ENCODE measurements around the gene PCIF1. TPM values are rescaled to one million over a fixed set of nuclear protein-coding genes. Genes with fewer than 3 reads are reported as not detected.

Gene PCIF1
- total RNA-seq, 1 experiment from 2014 or later: 18.4 TPM

DNA sequence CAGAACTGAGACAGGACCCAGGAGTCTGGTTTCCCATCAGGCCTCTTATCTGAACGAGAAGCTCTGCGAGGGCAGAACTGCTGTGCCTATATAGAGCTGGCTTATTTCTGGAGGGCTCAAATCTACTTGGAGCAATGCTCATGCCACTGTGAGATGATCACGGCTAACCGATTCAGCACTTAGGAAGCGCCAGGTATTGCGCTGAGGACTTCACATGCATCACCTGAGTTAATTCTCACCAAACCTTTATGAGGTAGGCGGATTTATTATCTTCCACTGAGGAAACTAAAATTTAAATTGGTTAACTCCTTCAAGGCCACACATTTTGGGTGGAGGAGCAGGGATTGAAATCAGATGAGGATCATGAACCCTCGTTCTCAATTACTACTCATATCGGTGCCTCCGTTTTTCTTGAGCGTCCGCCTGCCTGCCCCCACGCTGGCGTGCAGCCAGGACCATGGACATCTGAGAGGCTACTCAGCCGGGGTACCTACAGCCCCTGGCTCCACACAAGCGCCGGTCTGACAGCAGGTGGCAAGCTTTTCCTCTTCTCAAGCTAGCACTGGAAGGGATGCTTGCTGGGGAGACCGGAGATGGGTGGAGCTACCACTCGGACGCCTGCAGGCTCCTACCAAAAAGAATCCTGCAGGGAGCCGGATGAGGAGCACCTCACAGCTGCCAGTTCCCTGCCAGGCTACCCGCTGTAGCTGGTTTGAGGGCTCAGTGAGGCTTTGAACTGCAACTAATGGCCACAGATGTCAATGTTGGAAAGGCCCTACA is 1.0 kb upstream of the PCIF1 start:
- no peaks in the 10 kb centered on the region for H3K9me2 ChIP-seq (replicated peaks; ENCODE audit: low read length)
- peaks cover 12% of the 10 kb centered on the region; the same call in 1 of the 2 replicates for H3K36me3 ChIP-seq (ENCODE audit: low read depth, low read length)
- H2AFZ ChIP-seq (ENCODE audit: low read length): no peak overlapping the region
- peak; percentile 61 for ATAC-seq
- peak overlapping the region; percentile 91 for H3K4me3 ChIP-seq (ENCODE audit: low read length)
- no peaks in the 10 kb centered on the region for H4K20me1 ChIP-seq (ENCODE audit: low read length)
- BruUV-seq (replicated peaks): TSS peak; percentile 73
- peak overlapping the region; percentile 91 for H3K27ac ChIP-seq (ENCODE audit: low read length)
- intact Hi-C loops (cut with micrococcal nuclease): loop anchor here (10.0 kb wide), 2 partner anchors 119 to 519 kb away; partner anchors contain the start of genes PIGT and UBE2C
- no peaks in the 10 kb centered on the region for H3K27me3 ChIP-seq (ENCODE audit: low read length)
- peaks cover 12% of the 10 kb centered on the region; the same call in 1 of the 2 replicates for H3K4me1 ChIP-seq (ENCODE audit: insufficient read depth, low read length)
- peak; percentile 91 for DNase-seq
- ChIA-PET CTCF (interaction anchor here (0.5 to 0.7 kb wide), 3 partner anchors 11 to 990 kb away, joined by 3 to 4 read pairs (median 3); no protein-coding TSS in a partner anchor), POLR2A (ENCODE audit: unreplicated experiment) (interaction anchor here (0.5 to 0.9 kb wide), 9 partner anchors 11 to 589 kb away, joined by 3 to 13 read pairs (median 4); no protein-coding TSS in a partner anchor)
- peak overlapping the region; percentile 99 for H3K9ac ChIP-seq (ENCODE audit: low read length)
- H3F3A ChIP-seq (ENCODE audit: low read length, unreplicated experiment): no peaks in the 10 kb centered on the region
- peaks cover 38% of the 10 kb centered on the region for H3K79me2 ChIP-seq (ENCODE audit: low read length)
- TF ChIP-seq, protein P1, sequence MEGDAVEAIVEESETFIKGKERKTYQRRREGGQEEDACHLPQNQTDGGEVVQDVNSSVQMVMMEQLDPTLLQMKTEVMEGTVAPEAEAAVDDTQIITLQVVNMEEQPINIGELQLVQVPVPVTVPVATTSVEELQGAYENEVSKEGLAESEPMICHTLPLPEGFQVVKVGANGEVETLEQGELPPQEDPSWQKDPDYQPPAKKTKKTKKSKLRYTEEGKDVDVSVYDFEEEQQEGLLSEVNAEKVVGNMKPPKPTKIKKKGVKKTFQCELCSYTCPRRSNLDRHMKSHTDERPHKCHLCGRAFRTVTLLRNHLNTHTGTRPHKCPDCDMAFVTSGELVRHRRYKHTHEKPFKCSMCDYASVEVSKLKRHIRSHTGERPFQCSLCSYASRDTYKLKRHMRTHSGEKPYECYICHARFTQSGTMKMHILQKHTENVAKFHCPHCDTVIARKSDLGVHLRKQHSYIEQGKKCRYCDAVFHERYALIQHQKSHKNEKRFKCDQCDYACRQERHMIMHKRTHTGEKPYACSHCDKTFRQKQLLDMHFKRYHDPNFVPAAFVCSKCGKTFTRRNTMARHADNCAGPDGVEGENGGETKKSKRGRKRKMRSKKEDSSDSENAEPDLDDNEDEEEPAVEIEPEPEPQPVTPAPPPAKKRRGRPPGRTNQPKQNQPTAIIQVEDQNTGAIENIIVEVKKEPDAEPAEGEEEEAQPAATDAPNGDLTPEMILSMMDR (conservative IDR thresholded peaks at IDR 0.05; ENCODE audit: low read depth, low read length): peak; percentile 58
- TF ChIP-seq EZH2 (IDR thresholded peaks at IDR 0.05; ENCODE audit: low read length, unreplicated experiment): no peak
- peak overlapping the region; percentile 97 for H3K4me2 ChIP-seq (ENCODE audit: low read length)
- H3K9me3 ChIP-seq (ENCODE audit: low read length): no peaks in the 10 kb centered on the region

DNA sequence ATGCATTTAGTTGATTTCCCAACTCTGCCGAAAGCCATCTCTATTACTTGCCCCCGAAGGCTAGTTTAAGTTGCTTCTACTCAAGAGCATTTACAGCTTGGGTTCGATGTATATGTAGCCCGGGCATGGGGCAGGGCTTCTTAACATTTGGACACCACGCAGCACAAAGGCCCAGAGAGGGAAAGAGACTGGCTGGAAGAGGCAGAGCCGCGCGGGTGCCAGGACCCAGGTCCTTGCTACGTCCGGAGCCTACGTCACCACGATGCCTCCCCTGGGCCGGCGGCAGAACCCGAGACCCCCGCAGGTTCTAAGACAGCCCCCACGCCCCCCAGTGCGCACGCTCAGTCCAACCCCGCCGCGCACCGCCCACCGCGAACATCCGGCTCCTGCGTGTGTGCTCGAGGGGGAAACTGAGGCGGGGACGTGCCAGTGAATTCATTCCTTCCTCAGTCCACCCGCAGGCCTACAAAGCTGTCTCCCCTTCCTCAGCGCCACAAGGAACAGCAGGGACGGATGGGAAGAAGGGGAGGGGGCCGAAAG is 367 bp upstream of the PCIF1 start:
- DNase-seq (peak; percentile 25), ATAC-seq (peak; percentile 18)
- Histone ChIP-seq H3K36me3 (ENCODE audit: low read depth, low read length) (peaks cover 17% of the 10 kb centered on the region), H3K9me3 (ENCODE audit: low read length) (no peaks in the 10 kb centered on the region), H3K9ac (ENCODE audit: low read length) (peak overlapping the region; percentile 99), H3F3A (ENCODE audit: low read length, unreplicated experiment) (no peaks in the 10 kb centered on the region), H3K27ac (ENCODE audit: low read length) (peak overlapping the region; percentile 91), H3K27me3 (ENCODE audit: low read length) (no peaks in the 10 kb centered on the region), H3K4me2 (ENCODE audit: low read length) (peak overlapping the region; percentile 97), H2AFZ (ENCODE audit: low read length) (peak overlapping the region; percentile 58), H3K79me2 (ENCODE audit: low read length) (peaks cover 38% of the 10 kb centered on the region), H3K4me1 (ENCODE audit: insufficient read depth, low read length) (peaks cover 12% of the 10 kb centered on the region; the same call in 1 of the 2 replicates), H3K9me2 (replicated peaks; ENCODE audit: low read length) (no peaks in the 10 kb centered on the region), H4K20me1 (ENCODE audit: low read length) (no peaks in the 10 kb centered on the region), H3K4me3 (ENCODE audit: low read length) (peak overlapping the region; percentile 91)
- CTCF ChIA-PET: interaction anchor here (0.5 to 0.7 kb wide), 2 partner anchors 89 to 991 kb away, joined by 3 to 4 read pairs; no protein-coding TSS in a partner anchor
- no peak for TF ChIP-seq EZH2 (IDR thresholded peaks at IDR 0.05; ENCODE audit: low read length, unreplicated experiment)
- TF ChIP-seq EZH2phosphoT487 (IDR thresholded peaks at IDR 0.05; ENCODE audit: borderline replicate concordance, low read length): no peak
- TF ChIP-seq, protein P1 (conservative IDR thresholded peaks at IDR 0.05; ENCODE audit: low read depth, low read length): no peak
- POLR2A ChIA-PET (ENCODE audit: unreplicated experiment): interaction anchor here (0.6 to 1.6 kb wide), 7 partner anchors 12 to 590 kb away, joined by 3 to 13 read pairs (median 4); partner anchors contain the start of gene SNX21
- intact Hi-C loops (cut with micrococcal nuclease): loop anchor here (10.0 kb wide), 2 partner anchors 119 to 519 kb away; partner anchors contain the start of genes PIGT and UBE2C
- no TSS peak for BruUV-seq (replicated peaks)

All from PC-3 (cell line).